HL-60 (cell line): ENCODE results near the gene AP4M1.

Source experiments
- GABPA ChIP-seq: IDR thresholded peaks from 2 replicates; pipeline ENCODE4 v1.6.1; 2012; ENCODE audit warnings: low read depth
- POLR2AphosphoS5 ChIP-seq: IDR thresholded peaks from 2 replicates; pipeline ENCODE4 v1.6.1; 2012; ENCODE audit warnings: low read depth
- SPI1 ChIP-seq: IDR thresholded peaks from 2 replicates; pipeline ENCODE4 v1.6.1; 2012; ENCODE audit warnings: low read depth, mild to moderate bottlenecking, borderline replicate concordance
- TF ChIP-seq, protein P1 (sequence below): IDR thresholded peaks from one replicate; pipeline ENCODE4 v1.5.1; 2011; ENCODE audit warnings: low read length, control low read depth, inconsistent platforms; ENCODE audit not compliant: insufficient read depth
- TF ChIP-seq, protein P2 (sequence below): IDR thresholded peaks from 2 replicates; pipeline ENCODE4 v1.6.1; 2012; ENCODE audit warnings: low read depth; ENCODE audit not compliant: insufficient replicate concordance

DNA sequence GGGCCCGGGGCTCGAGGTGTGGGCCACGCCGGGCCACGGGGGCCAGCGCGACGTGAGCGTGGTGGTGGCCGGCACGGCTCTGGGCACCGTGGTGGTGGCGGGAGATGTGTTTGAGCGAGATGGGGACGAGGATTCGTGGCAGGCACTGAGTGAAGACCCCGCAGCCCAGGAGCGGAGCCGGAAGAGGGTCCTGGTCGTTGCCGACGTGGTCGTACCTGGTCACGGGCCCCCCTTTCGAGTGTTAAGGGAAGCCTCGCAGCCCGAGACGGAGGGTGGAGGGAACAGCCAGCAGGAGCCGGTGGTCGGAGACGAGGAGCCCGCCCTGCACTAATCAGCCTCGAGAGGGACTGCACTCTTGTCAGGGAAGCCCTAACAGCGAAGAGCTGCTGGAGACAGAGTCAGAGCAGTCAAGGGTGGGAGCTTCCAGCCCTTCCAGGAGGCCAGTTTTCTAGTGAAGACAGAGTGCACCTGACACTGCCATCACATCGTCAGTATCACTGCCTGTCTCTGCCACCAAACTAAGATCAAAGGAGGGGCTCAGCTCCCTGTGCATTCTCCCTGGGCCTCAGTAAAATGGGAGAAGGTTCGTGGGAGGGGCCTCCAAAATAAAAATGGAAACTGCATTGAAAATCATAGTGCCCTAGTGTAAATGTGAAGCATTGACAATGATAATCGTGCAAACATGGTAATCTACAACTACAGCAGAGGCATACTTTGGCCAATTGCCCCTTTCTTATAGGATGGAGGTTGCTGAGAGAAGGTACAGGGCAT is 26.6 kb downstream of the AP4M1 start:
- TF ChIP-seq POLR2AphosphoS5 (no peak), GABPA (no peak), SPI1 (no peak)
- TF ChIP-seq, protein P1, sequence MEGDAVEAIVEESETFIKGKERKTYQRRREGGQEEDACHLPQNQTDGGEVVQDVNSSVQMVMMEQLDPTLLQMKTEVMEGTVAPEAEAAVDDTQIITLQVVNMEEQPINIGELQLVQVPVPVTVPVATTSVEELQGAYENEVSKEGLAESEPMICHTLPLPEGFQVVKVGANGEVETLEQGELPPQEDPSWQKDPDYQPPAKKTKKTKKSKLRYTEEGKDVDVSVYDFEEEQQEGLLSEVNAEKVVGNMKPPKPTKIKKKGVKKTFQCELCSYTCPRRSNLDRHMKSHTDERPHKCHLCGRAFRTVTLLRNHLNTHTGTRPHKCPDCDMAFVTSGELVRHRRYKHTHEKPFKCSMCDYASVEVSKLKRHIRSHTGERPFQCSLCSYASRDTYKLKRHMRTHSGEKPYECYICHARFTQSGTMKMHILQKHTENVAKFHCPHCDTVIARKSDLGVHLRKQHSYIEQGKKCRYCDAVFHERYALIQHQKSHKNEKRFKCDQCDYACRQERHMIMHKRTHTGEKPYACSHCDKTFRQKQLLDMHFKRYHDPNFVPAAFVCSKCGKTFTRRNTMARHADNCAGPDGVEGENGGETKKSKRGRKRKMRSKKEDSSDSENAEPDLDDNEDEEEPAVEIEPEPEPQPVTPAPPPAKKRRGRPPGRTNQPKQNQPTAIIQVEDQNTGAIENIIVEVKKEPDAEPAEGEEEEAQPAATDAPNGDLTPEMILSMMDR, result no peak
- TF ChIP-seq, protein P2, sequence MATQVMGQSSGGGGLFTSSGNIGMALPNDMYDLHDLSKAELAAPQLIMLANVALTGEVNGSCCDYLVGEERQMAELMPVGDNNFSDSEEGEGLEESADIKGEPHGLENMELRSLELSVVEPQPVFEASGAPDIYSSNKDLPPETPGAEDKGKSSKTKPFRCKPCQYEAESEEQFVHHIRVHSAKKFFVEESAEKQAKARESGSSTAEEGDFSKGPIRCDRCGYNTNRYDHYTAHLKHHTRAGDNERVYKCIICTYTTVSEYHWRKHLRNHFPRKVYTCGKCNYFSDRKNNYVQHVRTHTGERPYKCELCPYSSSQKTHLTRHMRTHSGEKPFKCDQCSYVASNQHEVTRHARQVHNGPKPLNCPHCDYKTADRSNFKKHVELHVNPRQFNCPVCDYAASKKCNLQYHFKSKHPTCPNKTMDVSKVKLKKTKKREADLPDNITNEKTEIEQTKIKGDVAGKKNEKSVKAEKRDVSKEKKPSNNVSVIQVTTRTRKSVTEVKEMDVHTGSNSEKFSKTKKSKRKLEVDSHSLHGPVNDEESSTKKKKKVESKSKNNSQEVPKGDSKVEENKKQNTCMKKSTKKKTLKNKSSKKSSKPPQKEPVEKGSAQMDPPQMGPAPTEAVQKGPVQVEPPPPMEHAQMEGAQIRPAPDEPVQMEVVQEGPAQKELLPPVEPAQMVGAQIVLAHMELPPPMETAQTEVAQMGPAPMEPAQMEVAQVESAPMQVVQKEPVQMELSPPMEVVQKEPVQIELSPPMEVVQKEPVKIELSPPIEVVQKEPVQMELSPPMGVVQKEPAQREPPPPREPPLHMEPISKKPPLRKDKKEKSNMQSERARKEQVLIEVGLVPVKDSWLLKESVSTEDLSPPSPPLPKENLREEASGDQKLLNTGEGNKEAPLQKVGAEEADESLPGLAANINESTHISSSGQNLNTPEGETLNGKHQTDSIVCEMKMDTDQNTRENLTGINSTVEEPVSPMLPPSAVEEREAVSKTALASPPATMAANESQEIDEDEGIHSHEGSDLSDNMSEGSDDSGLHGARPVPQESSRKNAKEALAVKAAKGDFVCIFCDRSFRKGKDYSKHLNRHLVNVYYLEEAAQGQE, result no peak
